GM18508 (cell line): ENCODE measurements around the gene BMAL1.
"Not testable (repeated sequence)": the region's sequence is repeated elsewhere in the genome, so short reads cannot be mapped to it uniquely, and the experiment has no call there.

Experiments used
- ATAC-seq: cut with Tn5 transposase; IDR thresholded peaks from one replicate; pipeline ENCODE4 v1.9.1; 2021; ENCODE audit warnings: moderate number of reproducible peaks; ENCODE audit not compliant: insufficient read depth, unreplicated experiment

The BMAL1 gene

GRCh38 chr11:13366266-13367026 is 88.9 kb downstream of the BMAL1 start:
- no peak for ATAC-seq

- ATAC-seq: no peak
Observed at GRCh38 chr11:13367115-13367514, 89.5 kb downstream of the BMAL1 start.

DNA sequence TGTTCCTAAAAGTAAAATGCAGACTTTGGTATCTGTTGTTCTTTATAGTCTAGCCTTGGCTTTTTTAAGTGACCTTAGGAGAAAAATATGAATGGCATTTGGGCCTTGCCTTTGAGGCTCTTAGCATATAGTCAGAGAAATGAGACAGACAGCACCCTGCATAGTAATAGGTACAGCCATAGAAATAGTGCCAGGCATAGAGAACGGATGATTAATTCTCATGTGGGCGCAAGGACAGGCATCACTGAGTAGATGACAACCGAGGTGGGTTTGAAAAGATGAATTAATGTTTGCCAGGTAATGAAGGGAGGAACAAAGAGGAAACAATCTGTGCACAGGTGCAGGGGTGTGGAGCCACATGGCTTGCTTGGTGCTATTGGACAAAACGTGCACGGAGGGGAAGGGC is 90.5 kb downstream of the BMAL1 start:
- no peak for ATAC-seq

DNA sequence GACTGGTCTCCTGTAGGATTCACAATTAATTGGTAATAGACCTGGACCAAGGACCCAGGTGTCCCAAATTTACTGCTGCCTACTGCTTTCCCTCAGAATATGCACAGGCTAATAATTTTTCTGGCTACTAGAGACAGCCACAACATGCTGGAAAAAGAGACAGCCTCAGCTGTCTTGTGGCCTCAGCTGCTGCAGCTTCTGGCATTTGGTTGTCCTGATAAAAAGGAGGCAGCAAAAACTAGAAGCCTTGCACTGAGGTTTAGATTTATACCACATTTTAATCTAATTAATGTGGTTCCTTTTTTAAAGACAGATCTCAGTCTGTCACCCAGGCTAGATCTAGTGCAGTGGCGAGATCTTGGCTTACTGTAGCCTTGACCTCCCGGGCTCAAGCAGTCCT is 95.6 kb downstream of the BMAL1 start:
- no peak for ATAC-seq

GRCh38 chr11:13375798-13376197 is 98.2 kb downstream of the BMAL1 start:
- ATAC-seq: no peak

- ATAC-seq: no peak
Observed at GRCh38 chr11:13376402-13376801, 98.8 kb downstream of the BMAL1 start.

- no peak for ATAC-seq
Observed at GRCh38 chr11:13376838-13377237, 99.2 kb downstream of the BMAL1 start.

DNA sequence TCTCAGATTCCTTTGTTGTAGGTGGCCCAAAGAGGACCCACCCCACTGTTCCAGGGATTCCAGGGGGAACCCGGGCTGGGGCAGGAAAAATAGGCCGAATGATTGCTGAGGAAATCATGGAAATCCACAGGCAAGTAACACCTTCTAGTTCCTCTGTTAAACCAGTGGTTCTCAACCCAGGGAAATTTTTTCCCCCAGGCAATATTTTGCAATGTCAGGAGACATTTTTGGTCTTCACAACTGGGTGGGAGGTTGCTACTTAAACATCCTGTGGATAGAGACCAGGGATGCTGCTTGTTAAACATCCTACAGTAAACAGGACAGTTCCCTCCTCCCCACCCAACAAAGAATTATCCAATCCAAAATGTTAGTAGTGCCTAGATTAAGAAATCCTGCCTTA is 100.7 kb downstream of the BMAL1 start:
- ATAC-seq: no peak

DNA sequence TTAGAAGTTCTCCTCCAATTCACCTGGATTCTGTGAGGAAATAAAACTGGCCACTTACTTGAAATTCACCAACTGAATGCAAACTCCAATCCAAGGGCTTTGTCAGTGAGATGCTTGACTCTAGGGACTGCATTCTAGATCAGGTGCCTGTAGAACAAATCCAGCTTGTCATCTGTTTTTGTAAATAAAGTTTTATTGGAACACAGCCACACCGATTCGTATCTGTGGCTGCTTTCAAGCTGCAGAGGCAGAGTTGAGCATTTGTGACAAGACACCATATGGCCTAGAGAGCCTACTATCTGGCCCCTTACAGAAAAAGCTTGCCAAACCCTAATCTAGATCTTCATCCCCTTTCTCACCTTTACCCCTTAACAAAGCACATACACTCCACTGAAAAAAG is 103.1 kb downstream of the BMAL1 start:
- ATAC-seq: no peak

DNA sequence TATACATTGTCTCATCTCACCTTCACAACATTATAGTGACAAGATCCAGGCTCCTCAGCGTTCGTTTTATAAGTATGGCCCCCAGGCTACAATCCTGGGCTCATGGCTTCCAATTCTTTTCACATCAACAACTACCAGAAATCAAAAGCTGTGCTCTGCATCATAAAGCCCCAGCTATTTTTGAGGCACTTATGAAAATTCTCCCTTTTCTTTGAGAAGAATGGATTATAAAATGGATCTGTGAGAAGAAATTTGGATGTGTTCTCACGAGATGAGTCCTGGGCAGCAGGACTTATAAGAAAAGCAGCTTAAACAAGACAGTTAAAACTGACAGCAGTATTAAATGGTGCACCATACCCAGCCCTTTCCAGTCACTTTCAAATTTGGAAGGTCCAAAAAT is 105.2 kb downstream of the BMAL1 start:
- ATAC-seq: no peak

DNA sequence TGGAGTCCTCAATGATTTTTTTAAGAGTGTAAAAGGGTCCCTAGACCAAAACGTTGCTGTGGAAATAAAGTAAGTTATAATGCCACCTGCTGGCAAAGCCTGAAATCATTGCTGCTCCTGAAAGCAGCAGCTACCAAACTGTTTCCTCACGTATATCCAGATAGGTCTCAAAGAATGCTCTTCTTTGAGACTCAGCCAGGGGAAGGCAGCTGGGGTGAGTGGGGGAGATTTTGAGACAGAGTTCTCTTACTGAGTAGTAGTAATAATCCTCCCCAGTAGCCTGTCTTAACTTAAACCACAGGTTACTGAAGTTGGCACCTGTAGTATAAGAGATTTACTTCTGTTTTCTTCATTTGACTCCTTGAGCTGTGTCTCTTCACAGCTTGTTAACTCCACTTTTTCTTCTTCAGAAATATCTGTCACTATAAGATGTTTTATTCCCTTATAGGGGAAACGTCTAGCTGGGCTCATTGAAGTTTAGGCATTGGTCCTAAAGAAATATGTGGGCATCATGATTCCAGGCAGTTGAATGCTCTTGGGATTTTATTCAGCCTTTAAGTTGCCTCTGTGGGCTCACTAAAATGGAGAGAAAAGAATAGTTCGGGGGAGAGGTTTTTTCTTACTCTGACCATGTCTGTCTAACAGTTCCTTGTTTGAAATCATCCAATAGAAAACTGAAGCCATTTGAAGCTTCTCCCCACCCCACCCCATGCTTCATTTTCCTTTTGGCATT is 107.5 kb downstream of the BMAL1 start:
- no peak for ATAC-seq

- no peak for ATAC-seq
Observed at GRCh38 chr11:13386567-13386966, 109.0 kb downstream of the BMAL1 start.

DNA sequence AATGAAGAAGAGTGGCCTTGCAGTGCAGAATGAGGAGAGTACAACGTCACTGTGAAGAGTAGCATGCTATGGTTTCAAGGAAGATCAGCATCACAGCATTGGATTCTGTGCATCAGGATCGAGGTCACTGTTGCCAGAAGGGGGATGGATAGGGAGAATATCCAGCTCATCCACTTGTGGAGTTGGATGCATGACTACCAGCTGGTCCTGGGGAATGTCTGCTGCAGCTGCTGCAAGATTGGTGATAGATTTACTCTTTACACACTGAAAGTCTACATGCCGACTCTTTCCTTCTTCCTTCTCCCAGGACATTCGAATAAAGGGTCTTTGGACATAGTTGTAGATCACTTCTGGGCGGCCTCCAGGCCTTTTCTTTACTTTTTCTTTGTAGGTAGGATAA is 111.2 kb downstream of the BMAL1 start:
- ATAC-seq: no peak

- no peak for ATAC-seq
Observed at GRCh38 chr11:13391217-13391616, 113.6 kb downstream of the BMAL1 start.

- not testable (repeated sequence) for ATAC-seq
Observed at GRCh38 chr11:13398335-13398734, 120.7 kb downstream of the BMAL1 start.

GRCh38 chr11:13405220-13405619 is 127.6 kb downstream of the BMAL1 start:
- ATAC-seq: no peak

- ATAC-seq: no peak
Observed at GRCh38 chr11:13415201-13415600, 137.6 kb downstream of the BMAL1 start.

- no peak for ATAC-seq
Observed at GRCh38 chr11:13421561-13421960, 144.0 kb downstream of the BMAL1 start.

GRCh38 chr11:13423372-13423771 is 145.8 kb downstream of the BMAL1 start:
- ATAC-seq: no peak

GRCh38 chr11:13427440-13427839 is 149.8 kb downstream of the BMAL1 start:
- ATAC-seq: no peak

GRCh38 chr11:13429288-13429687 is 151.7 kb downstream of the BMAL1 start:
- no peak for ATAC-seq

DNA sequence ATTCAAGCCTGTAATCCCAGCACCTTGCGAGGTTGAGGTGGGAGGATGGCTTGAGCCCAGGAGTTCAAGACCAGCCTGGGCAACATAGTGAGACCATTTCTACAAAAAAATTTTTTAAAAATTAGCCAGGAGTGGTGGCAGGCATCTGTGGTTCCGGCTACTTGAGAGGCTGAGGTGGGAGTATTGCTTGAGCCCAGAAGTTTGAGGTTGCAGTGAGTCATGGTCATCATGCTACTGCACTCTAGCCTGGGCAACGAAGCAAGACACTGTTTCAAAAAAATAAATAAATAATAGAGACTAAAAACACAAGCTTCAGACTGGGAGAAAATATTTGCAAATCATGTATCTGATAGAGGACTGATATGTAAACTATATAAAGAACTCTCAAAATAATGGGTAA is 152.2 kb downstream of the BMAL1 start:
- ATAC-seq: no peak
